ENCODE data around the gene ZNF697.
"Not testable (repeated sequence)": the region's sequence is repeated elsewhere in the genome, so short reads cannot be mapped to it uniquely, and the experiment has no call there.

The ZNF697 gene

GRCh38 chr1:119600561-119600960 is 47.5 kb downstream of the ZNF697 start:
- DNase-seq = no peak

GRCh38 chr1:119595606-119596005 is 52.5 kb downstream of the ZNF697 start:
- DNase-seq = no peak

DNA sequence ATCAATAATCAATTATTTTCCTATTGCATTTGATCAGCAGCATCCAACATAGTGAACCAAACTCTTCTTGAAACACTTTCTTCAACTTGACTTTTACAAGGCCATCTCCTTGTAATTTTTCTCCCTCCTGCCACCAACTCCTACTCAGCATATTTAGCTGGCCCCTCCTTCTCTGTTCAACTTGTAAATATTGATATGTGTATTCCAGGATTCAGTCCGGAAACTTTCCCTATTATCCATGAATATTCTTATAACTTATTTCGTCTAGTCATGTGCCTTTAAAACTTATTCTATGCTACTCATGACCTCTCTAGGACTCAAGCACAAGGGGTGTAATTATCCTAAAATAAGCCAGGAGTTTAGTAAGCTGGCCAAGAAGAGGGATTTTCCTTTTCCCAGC is 52.9 kb downstream of the ZNF697 start:
- no peak for DNase-seq

GRCh38 chr1:119594376-119594775 is 53.7 kb downstream of the ZNF697 start:
- no peak for DNase-seq

- DNase-seq = no peak
Observed at GRCh38 chr1:119593805-119594204, 54.3 kb downstream of the ZNF697 start.

GRCh38 chr1:119590393-119590792 is 57.7 kb downstream of the ZNF697 start:
- DNase-seq = no peak

- DNase-seq = no peak
Observed at GRCh38 chr1:119588621-119589020, 59.4 kb downstream of the ZNF697 start.

- DNase-seq = no peak
Observed at GRCh38 chr1:119587341-119587740, 60.7 kb downstream of the ZNF697 start.

- not testable (repeated sequence) for DNase-seq
Observed at GRCh38 chr1:119585801-119586200, 62.3 kb downstream of the ZNF697 start.

- peak; percentile 6 for DNase-seq
Observed at GRCh38 chr1:119582801-119583200, 65.3 kb downstream of the ZNF697 start.

- DNase-seq = not testable (repeated sequence)
Observed at GRCh38 chr1:119581076-119581475, 67.0 kb downstream of the ZNF697 start.

DNA sequence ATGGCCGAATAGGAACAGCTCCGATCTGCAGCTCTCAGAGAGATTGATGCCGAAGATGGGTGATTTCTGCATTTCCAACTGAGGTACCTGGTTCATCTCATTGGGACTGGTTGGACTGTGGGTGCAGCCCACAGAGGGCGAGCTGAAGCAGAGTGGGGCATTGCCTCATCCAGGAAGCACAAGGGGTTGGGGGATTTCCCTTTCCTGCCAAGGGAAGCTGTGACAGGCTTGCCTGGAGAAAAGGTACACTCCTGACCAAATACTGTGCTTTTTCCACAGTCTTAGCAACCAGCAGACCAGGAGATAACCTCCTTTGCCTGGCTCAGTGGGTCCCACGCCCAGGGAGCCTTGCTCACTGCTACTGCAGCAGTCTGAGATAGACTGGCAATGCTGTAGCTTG is 74.2 kb downstream of the ZNF697 start:
- DNase-seq = no peak

GRCh38 chr1:119569930-119570622 is 78.0 kb downstream of the ZNF697 start:
- DNase-seq = not testable (repeated sequence)

Data from CD4-positive, alpha-beta T cell treated with Interleukin-6 for 4 hours (primary cell).